GM20000 (cell line): Measurements from ENCODE around the gene PPP4R4.

ENCODE experiments used
- DNase-seq: peaks from one replicate; pipeline ENCODE4 v3.0.0; 2012; ENCODE audit warnings: low spot score
- TF ChIP-seq, protein P1 (sequence below): IDR thresholded peaks from 2 replicates; pipeline ENCODE4 v1.5.1; 2012; ENCODE audit warnings: mild to moderate bottlenecking, control low read depth; ENCODE audit errors: extremely low read depth, missing control alignments

The PPP4R4 gene

DNA sequence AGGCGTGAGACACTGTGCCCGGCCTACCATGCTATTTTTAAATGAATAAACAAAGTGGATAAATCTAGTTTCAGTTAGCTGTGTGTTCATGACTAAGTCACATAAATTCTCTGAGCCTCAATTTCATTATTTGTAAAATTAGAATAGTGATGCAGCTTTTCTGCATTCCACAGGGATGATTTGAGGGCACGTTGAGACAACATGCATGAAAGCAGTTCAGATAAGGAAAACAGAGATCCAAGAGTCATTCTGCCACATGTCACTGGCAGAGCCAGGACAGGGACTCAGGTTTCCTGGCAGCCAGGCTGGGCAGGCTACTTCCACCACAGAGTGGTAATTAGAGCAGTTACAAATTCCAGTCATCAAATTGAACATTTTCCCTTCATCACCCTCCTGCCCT lies 2.9 kb upstream of the PPP4R4 start:
- TF ChIP-seq, protein P1, sequence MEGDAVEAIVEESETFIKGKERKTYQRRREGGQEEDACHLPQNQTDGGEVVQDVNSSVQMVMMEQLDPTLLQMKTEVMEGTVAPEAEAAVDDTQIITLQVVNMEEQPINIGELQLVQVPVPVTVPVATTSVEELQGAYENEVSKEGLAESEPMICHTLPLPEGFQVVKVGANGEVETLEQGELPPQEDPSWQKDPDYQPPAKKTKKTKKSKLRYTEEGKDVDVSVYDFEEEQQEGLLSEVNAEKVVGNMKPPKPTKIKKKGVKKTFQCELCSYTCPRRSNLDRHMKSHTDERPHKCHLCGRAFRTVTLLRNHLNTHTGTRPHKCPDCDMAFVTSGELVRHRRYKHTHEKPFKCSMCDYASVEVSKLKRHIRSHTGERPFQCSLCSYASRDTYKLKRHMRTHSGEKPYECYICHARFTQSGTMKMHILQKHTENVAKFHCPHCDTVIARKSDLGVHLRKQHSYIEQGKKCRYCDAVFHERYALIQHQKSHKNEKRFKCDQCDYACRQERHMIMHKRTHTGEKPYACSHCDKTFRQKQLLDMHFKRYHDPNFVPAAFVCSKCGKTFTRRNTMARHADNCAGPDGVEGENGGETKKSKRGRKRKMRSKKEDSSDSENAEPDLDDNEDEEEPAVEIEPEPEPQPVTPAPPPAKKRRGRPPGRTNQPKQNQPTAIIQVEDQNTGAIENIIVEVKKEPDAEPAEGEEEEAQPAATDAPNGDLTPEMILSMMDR, result no peak
- DNase-seq, result no peak

- TF ChIP-seq, protein P1, result no peak
Observed at GRCh38 chr14:94172545-94172944, 1.6 kb upstream of the PPP4R4 start.

GRCh38 chr14:94173471-94173884 lies 644 bp upstream of the PPP4R4 start:
- TF ChIP-seq, protein P1, result no peak
- DNase-seq, result no peak

More at GRCh38 chr14:94172545-94172944, 1.6 kb upstream of the PPP4R4 start:
- DNase-seq, result no peak

DNA sequence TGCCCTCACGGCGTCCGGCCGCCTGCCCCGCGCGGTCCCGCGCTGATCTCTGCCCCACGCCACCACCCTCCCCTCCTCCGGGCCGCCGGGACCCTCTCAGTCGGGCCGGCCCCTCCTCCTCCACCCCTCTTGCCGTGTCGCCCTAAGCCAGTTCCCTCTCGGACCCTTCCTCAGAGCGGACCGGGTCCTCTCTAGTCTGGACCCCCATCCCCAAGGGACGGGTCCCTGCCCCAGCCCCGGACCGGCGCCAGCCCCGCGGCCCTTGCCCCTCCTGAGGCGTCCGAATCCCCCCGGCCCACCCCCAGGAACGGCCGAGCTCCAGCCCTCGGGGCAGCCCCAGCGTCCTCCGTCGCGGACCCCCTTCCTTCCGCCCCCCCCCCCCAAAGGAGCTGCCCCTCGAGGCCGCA lies 485 bp downstream of the PPP4R4 start:
- no peak for DNase-seq
- TF ChIP-seq, protein P1, result no peak

DNA sequence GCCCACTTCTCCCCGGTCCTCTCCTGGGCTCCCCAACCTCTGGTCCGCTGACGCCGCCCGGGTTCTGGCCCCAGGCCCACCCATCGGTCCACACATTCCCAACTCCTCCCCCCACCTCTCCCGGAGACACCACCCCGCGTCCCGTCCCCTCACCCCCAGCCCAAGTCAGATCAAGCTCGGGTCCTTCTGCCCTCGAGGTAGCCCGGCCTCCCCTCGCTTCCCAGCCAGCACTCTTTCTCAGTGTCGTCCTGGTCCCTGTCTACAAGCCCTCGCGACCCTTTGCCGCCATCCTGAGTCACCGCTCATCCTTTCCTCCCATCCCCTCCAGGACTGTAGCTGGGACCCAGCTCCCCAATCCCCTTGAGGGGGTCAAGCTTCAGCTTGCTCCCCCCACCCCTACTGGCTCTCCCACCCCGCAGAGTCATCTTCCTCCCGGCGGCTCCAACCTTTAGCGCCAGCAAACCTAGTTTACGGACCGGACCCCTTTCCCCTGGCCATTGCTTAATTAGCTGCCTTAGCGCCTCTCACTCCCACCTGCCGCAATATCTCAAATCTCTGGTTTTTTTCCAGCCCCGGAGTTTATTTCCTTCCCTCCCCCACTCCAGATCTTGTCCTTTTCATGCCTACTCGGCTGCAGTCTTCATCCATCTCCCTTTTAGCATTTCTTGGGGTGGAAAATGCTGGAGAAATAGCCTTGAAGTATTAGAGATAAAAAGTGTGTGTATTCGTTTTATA lies 1.1 kb downstream of the PPP4R4 start:
- TF ChIP-seq, protein P1, result no peak
- DNase-seq, result no peak

GRCh38 chr14:94175747-94176146 lies 1.6 kb downstream of the PPP4R4 start:
- TF ChIP-seq, protein P1, result no peak
- no peak for DNase-seq

DNA sequence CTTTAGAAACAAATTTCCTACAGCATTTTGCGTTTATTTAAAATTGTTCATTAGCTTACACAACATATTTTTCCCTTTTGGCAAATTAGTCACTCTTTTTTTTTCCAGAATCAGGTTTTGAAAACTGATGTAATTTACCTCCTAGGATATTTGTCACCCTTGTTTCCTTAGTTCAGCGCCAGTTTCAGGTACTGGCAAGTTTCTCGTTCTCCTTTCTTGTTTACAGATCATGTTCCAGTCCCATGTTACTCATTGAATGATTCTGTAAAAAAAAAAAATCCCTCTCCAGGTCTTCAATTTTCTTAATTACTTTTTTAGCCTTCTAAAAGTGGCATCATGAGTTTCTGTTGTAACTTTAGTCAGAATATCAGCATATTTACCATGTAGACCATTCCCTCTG lies 2.7 kb downstream of the PPP4R4 start:
- no peak for DNase-seq
- TF ChIP-seq, protein P1, result no peak
